OCI-LY7 (cell line): ENCODE measurements around the gene TCAIM. TPM values are rescaled to one million over a fixed set of nuclear protein-coding genes. Genes with fewer than 3 reads are reported as not detected.

ENCODE experiments used
- BruUV-seq: library from RNA; stranded (reverse); fragments of 400-500 nt; replicated peaks from 2 replicates; lab custom pipeline; 2021; lab: Mats Ljungman, UMichigan
- CTCF ChIA-PET: fragments of 300-600 bp; sonication (Branson Sonifier 250); formaldehyde crosslinking; loops from one replicate; lab custom pipeline; 2022; ENCODE audit warnings: antibody characterized with exemption; ENCODE audit not compliant: unreplicated experiment; lab: Charles Lee
- POLR2A ChIA-PET: fragments of 300-600 bp; sonication (Branson Sonifier 250); formaldehyde crosslinking; loops from one replicate; lab custom pipeline; 2022; ENCODE audit warnings: antibody characterized with exemption; lab: Charles Lee
- DNase-seq: peaks from one replicate; pipeline ENCODE4 v3.0.0-alpha.2; 2015; ENCODE audit warnings: low spot score
- H2AFZ ChIP-seq: fragments of 200-600 bp; sonication (generic), shearing (Covaris generic); 2 replicates; pipeline ENCODE4 v1.6.1; 2014; ENCODE audit warnings: mild to moderate bottlenecking, antibody characterized with exemption, low read length, moderate library complexity
- H3K27ac ChIP-seq: fragments of 200-600 bp; sonication (generic); 2 replicates; pipeline ENCODE4 v1.5.1; 2014; ENCODE audit warnings: mixed run types, low read depth, mild to moderate bottlenecking, moderate library complexity, low read length, inconsistent platforms; ENCODE audit not compliant: poor library complexity, severe bottlenecking
- H3K36me3 ChIP-seq: fragments of 200-600 bp; sonication (generic); 2 replicates; pipeline ENCODE4 v1.6.1; 2014; ENCODE audit warnings: mild to moderate bottlenecking, antibody characterized with exemption, low read length, moderate library complexity, mixed read lengths; ENCODE audit not compliant: insufficient read depth
- H3K4me1 ChIP-seq: fragments of 200-600 bp; sonication (generic); 2 replicates; pipeline ENCODE4 v1.5.1; 2014; ENCODE audit warnings: mild to moderate bottlenecking, low read length; ENCODE audit not compliant: insufficient read depth, poor library complexity, severe bottlenecking
- H3K4me2 ChIP-seq: fragments of 200-600 bp; sonication (generic); 2 replicates; pipeline ENCODE4 v1.6.1; 2014; ENCODE audit warnings: mild to moderate bottlenecking, low read length
- H3K4me3 ChIP-seq: fragments of 200-600 bp; sonication (generic); 2 replicates; pipeline ENCODE4 v1.5.1; 2014; ENCODE audit warnings: mild to moderate bottlenecking, low read depth, low read length; ENCODE audit not compliant: poor library complexity, severe bottlenecking
- H3K79me2 ChIP-seq: fragments of 200-600 bp; sonication (generic); 2 replicates; pipeline ENCODE4 v1.6.1; 2016; ENCODE audit warnings: low read depth, mild to moderate bottlenecking, low read length, moderate library complexity, mixed read lengths; ENCODE audit not compliant: insufficient read depth
- H3K9me2 ChIP-seq: fragments of 200-600 bp; sonication (generic); 2 replicates; pipeline ENCODE4 v1.6.1; 2016; ENCODE audit warnings: mild to moderate bottlenecking, low read length, mixed read lengths; ENCODE audit not compliant: insufficient read depth
- H3K9me3 ChIP-seq: fragments of 200-600 bp; sonication (generic); 2 replicates; pipeline ENCODE4 v1.6.1; 2014; ENCODE audit warnings: mild to moderate bottlenecking, mixed run types, low read length, mixed read lengths
- H4K20me1 ChIP-seq: fragments of 200-600 bp; sonication (generic); 2 replicates; pipeline ENCODE4 v1.6.1; 2014; ENCODE audit warnings: mild to moderate bottlenecking, antibody characterized with exemption, low read length, moderate library complexity, mixed read lengths; ENCODE audit not compliant: insufficient read depth
- EZH2phosphoT487 ChIP-seq: fragments of 200-600 bp; sonication (generic); IDR thresholded peaks from 2 replicates; pipeline ENCODE4 v1.6.1; 2018; ENCODE audit warnings: low read depth, borderline replicate concordance, mild to moderate bottlenecking, mixed run types, antibody characterized with exemption, low read length, moderate library complexity, mixed read lengths
- intact Hi-C: fragments of 100-400 bp; cut with micrococcal nuclease; formaldehyde crosslinking; loops from one replicate; pipeline ENCODE4 v1.10.0; 2022; ENCODE audit not compliant: unreplicated experiment
- total RNA-seq, 2 experiments: library from RNA; depleted of rRNA in 1 of 2; stranded (reverse); fragments of >200 nt in 1 of 2; shearing (Covaris generic) in 1 of 2; gene quantifications; 2 replicates each; pipeline ENCODE4 v1.2.3, GENCODE V29; 2014 to 2022
- TF ChIP-seq, protein P1 (sequence below): fragments of 200-600 bp; sonication (generic); conservative IDR thresholded peaks from 2 replicates; pipeline ENCODE4 v1.5.1; 2014; ENCODE audit warnings: mild to moderate bottlenecking, antibody characterized with exemption, low read length, moderate library complexity, mixed read lengths

The TCAIM gene
- total RNA-seq, 2 experiments from 2014 or later = 15.2 to 24.0 TPM

DNA sequence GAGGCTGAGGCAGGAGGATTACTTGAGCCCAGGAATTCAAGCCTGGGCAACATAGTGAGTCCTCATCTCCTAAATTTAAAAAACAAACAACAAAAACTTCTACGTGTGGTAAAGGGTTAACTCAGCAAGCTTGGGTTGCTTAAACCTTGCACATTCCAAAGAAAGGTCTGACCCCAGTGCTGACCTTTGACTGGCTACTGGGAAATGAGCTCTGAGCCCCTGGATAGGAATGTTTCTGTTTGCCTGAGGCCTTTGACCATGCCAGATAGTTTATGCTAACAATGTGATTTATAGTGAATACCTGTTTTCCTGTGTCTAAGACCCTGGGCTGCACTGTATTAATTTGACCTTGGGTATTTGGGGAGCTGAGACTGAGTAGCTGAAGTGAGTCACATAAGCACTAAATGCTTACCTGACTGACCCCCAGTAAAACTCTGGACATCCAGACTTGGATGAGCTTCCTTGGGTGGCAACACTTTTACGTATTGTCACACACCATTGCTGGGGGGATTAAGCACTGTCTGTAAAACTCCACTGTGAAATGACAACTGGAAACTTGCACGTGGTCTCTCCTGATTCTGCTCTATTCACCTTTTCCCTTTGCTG, 20.7 kb downstream of the TCAIM start:
- no peaks in the 10 kb centered on the region for H3K4me1 ChIP-seq
- no peak for DNase-seq
- H3K9me3 ChIP-seq = no peaks in the 10 kb centered on the region
- H4K20me1 ChIP-seq = no peaks in the 10 kb centered on the region
- ChIA-PET POLR2A (interaction anchor here (0.7 kb wide), 1 partner anchor 17 kb away, joined by 3 read pairs; no protein-coding TSS in a partner anchor), CTCF (no interaction called here)
- H3K4me2 ChIP-seq = no peak overlapping the region
- H2AFZ ChIP-seq = no peak overlapping the region
- no peaks in the 10 kb centered on the region for H3K9me2 ChIP-seq
- H3K36me3 ChIP-seq = peaks cover 16% of the 10 kb centered on the region; the same call in 1 of the 2 replicates
- no peak overlapping the region for H3K27ac ChIP-seq
- no TSS peak for BruUV-seq
- TF ChIP-seq EZH2phosphoT487 = no peak
- TF ChIP-seq, protein P1, sequence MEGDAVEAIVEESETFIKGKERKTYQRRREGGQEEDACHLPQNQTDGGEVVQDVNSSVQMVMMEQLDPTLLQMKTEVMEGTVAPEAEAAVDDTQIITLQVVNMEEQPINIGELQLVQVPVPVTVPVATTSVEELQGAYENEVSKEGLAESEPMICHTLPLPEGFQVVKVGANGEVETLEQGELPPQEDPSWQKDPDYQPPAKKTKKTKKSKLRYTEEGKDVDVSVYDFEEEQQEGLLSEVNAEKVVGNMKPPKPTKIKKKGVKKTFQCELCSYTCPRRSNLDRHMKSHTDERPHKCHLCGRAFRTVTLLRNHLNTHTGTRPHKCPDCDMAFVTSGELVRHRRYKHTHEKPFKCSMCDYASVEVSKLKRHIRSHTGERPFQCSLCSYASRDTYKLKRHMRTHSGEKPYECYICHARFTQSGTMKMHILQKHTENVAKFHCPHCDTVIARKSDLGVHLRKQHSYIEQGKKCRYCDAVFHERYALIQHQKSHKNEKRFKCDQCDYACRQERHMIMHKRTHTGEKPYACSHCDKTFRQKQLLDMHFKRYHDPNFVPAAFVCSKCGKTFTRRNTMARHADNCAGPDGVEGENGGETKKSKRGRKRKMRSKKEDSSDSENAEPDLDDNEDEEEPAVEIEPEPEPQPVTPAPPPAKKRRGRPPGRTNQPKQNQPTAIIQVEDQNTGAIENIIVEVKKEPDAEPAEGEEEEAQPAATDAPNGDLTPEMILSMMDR = no peak
- no peak overlapping the region for H3K4me3 ChIP-seq
- intact Hi-C loops = no loop called here
- no peaks in the 10 kb centered on the region for H3K79me2 ChIP-seq

DNA sequence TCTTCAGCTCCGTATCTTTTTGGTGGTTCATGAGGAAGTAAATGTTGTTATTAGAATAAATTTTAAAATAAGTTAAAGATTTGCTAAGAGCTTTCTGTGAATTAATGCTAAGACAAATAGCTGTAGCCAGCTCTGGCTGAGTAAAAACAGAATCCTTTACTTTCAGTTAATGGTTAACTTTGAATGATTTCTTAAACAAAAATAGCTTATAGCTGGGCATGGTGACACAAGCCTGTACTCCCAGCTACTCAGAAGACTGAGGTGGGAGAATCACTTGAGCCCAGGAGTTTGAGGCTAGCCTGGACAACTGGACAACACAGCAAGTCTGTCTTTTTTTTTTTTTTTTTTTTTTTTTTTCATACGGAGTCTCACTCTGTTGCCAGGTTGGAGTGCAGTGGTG, 25.0 kb downstream of the TCAIM start:
- POLR2A ChIA-PET = interaction anchor here (0.6 to 0.8 kb wide), 5 partner anchors 25 to 933 kb away, joined by 3 to 5 read pairs (median 3); partner anchors contain the start of gene TCAIM
- H3K36me3 ChIP-seq = peaks cover 2% of the 10 kb centered on the region; the same call in 1 of the 2 replicates

More for the DNA sequence above, 25.0 kb downstream of the TCAIM start:
- intact Hi-C loops = no loop called here
- no TSS peak for BruUV-seq
- DNase-seq = no peak
- H3K9me3 ChIP-seq = no peaks in the 10 kb centered on the region
- H3K9me2 ChIP-seq = no peaks in the 10 kb centered on the region
- TF ChIP-seq EZH2phosphoT487 = no peak
- TF ChIP-seq, protein P1 = no peak
- no peaks in the 10 kb centered on the region for H3K4me1 ChIP-seq
- H3K4me2 ChIP-seq = no peak overlapping the region
- H2AFZ ChIP-seq = no peak overlapping the region
- no peak overlapping the region for H3K4me3 ChIP-seq
- H3K27ac ChIP-seq = no peak overlapping the region
- CTCF ChIA-PET = no interaction called here
- H3K79me2 ChIP-seq = no peaks in the 10 kb centered on the region
- no peaks in the 10 kb centered on the region for H4K20me1 ChIP-seq
